Measurements from ENCODE around the gene AMBRA1.

AMBRA1 gene

GRCh38 chr11:46593550-46594373, at the start of gene AMBRA1:
TSS of gene AMBRA1 (minus strand) at chr11:46594023. CDS start at chr11:46548380, 45,643 bp downstream.
- peak; percentile 89 for DNase-seq (ENCODE audit: low spot score)

GRCh38 chr11:46643531-46643930, 49.7 kb upstream of the AMBRA1 start:
- DNase-seq (ENCODE audit: low spot score) = no peak

- DNase-seq (ENCODE audit: low spot score) = no peak
These were observed 49.0 kb upstream of the AMBRA1 start for GRCh38 chr11:46642627-46643335.

- no peak for DNase-seq (ENCODE audit: low spot score)
These were observed 47.8 kb upstream of the AMBRA1 start for GRCh38 chr11:46641639-46642038.

- no peak for DNase-seq (ENCODE audit: low spot score)
These were observed 46.4 kb upstream of the AMBRA1 start for GRCh38 chr11:46640036-46640788.

- DNase-seq (ENCODE audit: low spot score) = no peak
These were observed 45.5 kb upstream of the AMBRA1 start for GRCh38 chr11:46639197-46639839.

GRCh38 chr11:46637546-46637945, 43.7 kb upstream of the AMBRA1 start:
- DNase-seq (ENCODE audit: low spot score) = no peak

- DNase-seq (ENCODE audit: low spot score) = no peak
These were observed 41.8 kb upstream of the AMBRA1 start for GRCh38 chr11:46635557-46636139.

GRCh38 chr11:46633291-46634217, 39.7 kb upstream of the AMBRA1 start:
- no peak for DNase-seq (ENCODE audit: low spot score)

- DNase-seq (ENCODE audit: low spot score) = no peak
These were observed 38.7 kb upstream of the AMBRA1 start for GRCh38 chr11:46632502-46632901.

GRCh38 chr11:46631676-46632075, 37.9 kb upstream of the AMBRA1 start:
- DNase-seq (ENCODE audit: low spot score) = no peak

- DNase-seq (ENCODE audit: low spot score) = no peak
These were observed 36.4 kb upstream of the AMBRA1 start for GRCh38 chr11:46630237-46630636.

- DNase-seq (ENCODE audit: low spot score) = no peak
These were observed 35.1 kb upstream of the AMBRA1 start for GRCh38 chr11:46628961-46629360.

GRCh38 chr11:46625406-46625805, 31.6 kb upstream of the AMBRA1 start:
- DNase-seq (ENCODE audit: low spot score) = no peak

GRCh38 chr11:46618837-46619236, 25.0 kb upstream of the AMBRA1 start:
- no peak for DNase-seq (ENCODE audit: low spot score)

GRCh38 chr11:46617972-46618314, 24.1 kb upstream of the AMBRA1 start:
- DNase-seq (ENCODE audit: low spot score) = no peak

GRCh38 chr11:46617134-46617971, 23.5 kb upstream of the AMBRA1 start, which contains the start of the genes ATG13 and HARBI1:
TSS of gene ATG13 (plus strand) at chr11:46617553. CDS start at chr11:46644292, 26,739 bp downstream.
TSS of gene HARBI1 (minus strand) at chr11:46617227. CDS start at chr11:46616237, 990 bp downstream.
- peak; percentile 97 for DNase-seq (ENCODE audit: low spot score)

GRCh38 chr11:46616551-46617133, 22.8 kb upstream of the AMBRA1 start:
- no peak for DNase-seq (ENCODE audit: low spot score)

GRCh38 chr11:46615756-46616155, 21.9 kb upstream of the AMBRA1 start:
- no peak for DNase-seq (ENCODE audit: low spot score)

Data from AG20443 (cell line).